GM12878 (cell line): ENCODE measurements around the gene TCEANC. TPM values are rescaled to one million over a fixed set of nuclear protein-coding genes. Genes with fewer than 3 reads are reported as not detected.

Experiments
- ATF2 ChIP-seq: IDR thresholded peaks from 2 replicates; pipeline ENCODE4 v1.6.1; 2012; ENCODE audit warnings: low read length, inconsistent platforms
- BCL3 ChIP-seq: IDR thresholded peaks from 2 replicates; pipeline ENCODE4 v1.6.1; 2011; ENCODE audit warnings: borderline replicate concordance, low read depth, mild to moderate bottlenecking, moderate library complexity, low read length; ENCODE audit not compliant: insufficient read depth, poor library complexity, severe bottlenecking
- BRCA1 ChIP-seq: IDR thresholded peaks from 2 replicates; pipeline ENCODE4 v1.6.1; 2011; ENCODE audit warnings: low read depth, low read length, improper control_type of control experiment
- EGR1 ChIP-seq, 2 experiments: IDR thresholded peaks; 1 replicate in 1 of 2; 2 replicates in 1 of 2; pipeline ENCODE4 v1.6.1; 2011 to 2012; ENCODE audit warnings: low read depth in 2 of 2, low read length in 2 of 2, borderline replicate concordance in 1 of 2, mild to moderate bottlenecking in 1 of 2, moderate library complexity in 1 of 2
- EP300 ChIP-seq, 2 experiments: fragments of 150-350 bp in 1 of 2; IDR thresholded peaks; 2 replicates each; pipeline ENCODE4 v1.6.1; 2011 to 2012; ENCODE audit warnings: low read depth in 2 of 2, low read length in 2 of 2, borderline replicate concordance in 1 of 2, improper control_type of control experiment in 1 of 2, inconsistent platforms in 1 of 2; ENCODE audit not compliant: control insufficient read depth in 1 of 2
- HDAC6 ChIP-seq: fragments of 200-600 bp; sonication (generic); IDR thresholded peaks from one replicate; pipeline ENCODE4 v1.8.0; 2017; ENCODE audit warnings: antibody characterized with exemption; ENCODE audit not compliant: unreplicated experiment
- IKZF1 ChIP-seq: fragments of 450-650 bp; conservative IDR thresholded peaks from 2 replicates; pipeline ENCODE4 v1.6.1; 2017; ENCODE audit warnings: antibody characterized with exemption, mild to moderate bottlenecking
- NKRF ChIP-seq: fragments of 450-650 bp; conservative IDR thresholded peaks from 2 replicates; pipeline ENCODE4 v1.6.1; 2017; ENCODE audit warnings: mild to moderate bottlenecking, moderate library complexity
- NR2F1 ChIP-seq: fragments of 450-650 bp; conservative IDR thresholded peaks from 2 replicates; pipeline ENCODE4 v1.6.1; 2017; ENCODE audit warnings: mild to moderate bottlenecking
- PML ChIP-seq: IDR thresholded peaks from 2 replicates; pipeline ENCODE4 v1.6.1; 2012; ENCODE audit warnings: low read length, inconsistent platforms
- POLR2AphosphoS5 ChIP-seq: IDR thresholded peaks from 2 replicates; pipeline ENCODE4 v1.6.1; 2011; ENCODE audit warnings: mild to moderate bottlenecking, low read length, inconsistent platforms
- POU2F2 ChIP-seq: IDR thresholded peaks from 3 replicates; pipeline ENCODE4 v1.6.1; 2011; ENCODE audit warnings: low read depth, mild to moderate bottlenecking, low read length, borderline replicate concordance
- RAD21 ChIP-seq: IDR thresholded peaks from 2 replicates; pipeline ENCODE4 v1.6.1; 2011; ENCODE audit warnings: mild to moderate bottlenecking, low read depth, low read length, moderate library complexity; ENCODE audit not compliant: insufficient read depth
- RFX5 ChIP-seq: IDR thresholded peaks from 2 replicates; pipeline ENCODE4 v1.6.1; 2011; ENCODE audit warnings: low read depth, low read length, improper control_type of control experiment
- SIN3A ChIP-seq: IDR thresholded peaks from 2 replicates; pipeline ENCODE4 v1.6.1; 2012; ENCODE audit warnings: low read depth, low read length, improper control_type of control experiment
- SMARCA5 ChIP-seq: fragments of 450-650 bp; IDR thresholded peaks from 2 replicates; pipeline ENCODE4 v1.6.1; 2017; ENCODE audit warnings: mild to moderate bottlenecking
- TAF1 ChIP-seq: IDR thresholded peaks from 2 replicates; pipeline ENCODE4 v1.6.1; 2011; ENCODE audit warnings: mild to moderate bottlenecking, low read depth, low read length, borderline replicate concordance
- WRNIP1 ChIP-seq: IDR thresholded peaks from 2 replicates; pipeline ENCODE4 v1.6.1; 2011; ENCODE audit warnings: low read depth, low read length, improper control_type of control experiment, borderline replicate concordance
- YY1 ChIP-seq: IDR thresholded peaks from 2 replicates; pipeline ENCODE4 v1.6.1; 2011; ENCODE audit warnings: low read depth, mild to moderate bottlenecking, low read length
- polyA plus RNA-seq, 11 experiments: library from polyadenylated mRNA; depleted of rRNA in 4 of 11; unstranded in 6 of 11; stranded (reverse) in 5 of 11; fragments of >200 nt; fragmentation: Nextera tagmentation in 4 of 11; fragmentation: Illumina TruSeq in 1 of 11; extraction: Ambion mirVana in 4 of 11; extraction: Trizol in 1 of 11; gene quantifications; 1 replicate in 1 of 11; 2 replicates in 10 of 11; pipeline versions ENCODE4 v1.2.1 to v1.2.3, GENCODE V29; 2011 to 2016; ENCODE audit warnings: inconsistent platforms in 2 of 11, missing spikeins in 2 of 11, low read depth in 1 of 11
- total RNA-seq, 4 experiments: library from RNA; depleted of rRNA in 3 of 4; stranded (reverse); fragments of >200 nt in 3 of 4; fragmentation: Illumina TruSeq in 1 of 4; extraction: Trizol in 1 of 4; gene quantifications; 2 replicates each; pipeline versions ENCODE4 v1.2.1 to v1.2.3, GENCODE V29; 2013 to 2021

The TCEANC gene
- total and polyA plus RNA-seq, 10 of the 15 experiments (the other 5 are each of a cell fraction or from before 2014, with no cell fraction given): 1.1 to 4.9 (median 2.9) TPM

GRCh38 chrX:13688958-13689740 is 36.2 kb downstream of the TCEANC start, which contains the start of gene RAB9A (continued):
- peak; percentile 51; the same call in 1 of the 2 replicates for TF ChIP-seq NKRF
- no peak for TF ChIP-seq HDAC6
- TF ChIP-seq POU2F2: 0 out of 3 replicates have a peak, but pooled peaks have one; percentile 23
- TF ChIP-seq WRNIP1: 0 out of 2 replicates have a peak, but pooled peaks have one; percentile 47
- TF ChIP-seq RFX5: no peak
- TF ChIP-seq SMARCA5: 0 out of 2 replicates have a peak, but pooled peaks have one; percentile 13
- peak; percentile 90 for TF ChIP-seq YY1
- no peak for TF ChIP-seq BCL3
- peak; percentile 52; the same call in 1 of the 2 replicates for TF ChIP-seq TAF1
- peak; percentile 60 for TF ChIP-seq POLR2AphosphoS5
- no peak for TF ChIP-seq ATF2
- peak; percentile 59 for TF ChIP-seq NR2F1
- TF ChIP-seq EP300 (IDR thresholded peaks at IDR 0.05; ENCODE audit: borderline replicate concordance in 1 of 2, control insufficient read depth in 1 of 2, low read depth in 2 of 2, low read length in 2 of 2): peak in 1 of 2 experiments; percentile 18; a peak in 1 of 4 replicates
- peak in 1 of 2 experiments; percentile 42; a peak in 1 of 3 replicates for TF ChIP-seq EGR1 (IDR thresholded peaks at IDR 0.05; ENCODE audit: borderline replicate concordance in 1 of 2, low read depth in 2 of 2, low read length in 2 of 2)
- no peak for TF ChIP-seq RAD21
- peak; percentile 87 for TF ChIP-seq IKZF1
- peak; percentile 33; the same call in 1 of the 2 replicates for TF ChIP-seq SIN3A
- no peak for TF ChIP-seq PML
- TF ChIP-seq BRCA1: no peak
- TF ChIP-seq, all 136 proteins: peak for 21
